VCaP (cell line): ENCODE measurements around the gene ERVFRD-1.
A peak's percentile ranks its signal among the peaks of the same experiment; 100 is the strongest.

Source experiments
- H3K27ac ChIP-seq: fragments of 450-650 bp; 2 replicates; pipeline ENCODE4 v1.5.1; 2017
- TF ChIP-seq, protein P1 (sequence below): fragments of 450-650 bp; conservative IDR thresholded peaks from 2 replicates; pipeline ENCODE4 v1.5.1; 2017; ENCODE audit warnings: mild to moderate bottlenecking, moderate library complexity

The ERVFRD-1 gene

DNA sequence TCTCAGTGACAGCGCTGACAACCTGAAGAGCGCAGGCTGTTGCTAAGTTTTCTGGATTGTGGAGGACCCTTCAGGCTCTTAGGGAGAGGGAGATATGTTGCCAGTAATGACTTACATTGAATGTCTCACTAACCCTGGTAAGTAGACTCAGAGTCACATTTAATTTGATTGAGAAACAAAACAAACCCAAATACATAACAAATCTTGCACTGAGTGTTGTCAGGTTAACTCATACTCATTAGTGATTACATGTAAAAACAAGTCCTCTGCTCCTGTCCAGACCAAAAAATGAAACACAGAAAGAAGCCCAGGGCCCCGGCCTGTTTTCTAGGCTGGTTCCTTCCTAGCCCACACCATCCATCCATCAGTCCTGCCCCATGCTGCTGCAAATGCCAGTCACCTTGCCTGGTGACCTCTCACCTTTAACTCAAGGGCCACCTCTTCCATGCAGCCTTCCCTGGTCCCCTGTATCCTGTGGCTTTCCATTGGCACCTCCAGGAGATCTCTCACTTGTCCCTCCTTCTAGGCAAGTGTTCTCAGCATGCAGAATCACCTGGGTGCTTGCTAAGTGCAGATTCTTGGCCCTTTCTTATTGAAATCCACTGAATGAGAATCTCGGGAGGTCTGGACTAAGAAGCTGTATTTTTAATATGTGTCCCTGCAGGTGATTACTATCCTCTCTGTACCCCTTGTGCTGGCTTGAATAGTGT, 34.7 kb upstream of the ERVFRD-1 start:
- TF ChIP-seq, protein P1, sequence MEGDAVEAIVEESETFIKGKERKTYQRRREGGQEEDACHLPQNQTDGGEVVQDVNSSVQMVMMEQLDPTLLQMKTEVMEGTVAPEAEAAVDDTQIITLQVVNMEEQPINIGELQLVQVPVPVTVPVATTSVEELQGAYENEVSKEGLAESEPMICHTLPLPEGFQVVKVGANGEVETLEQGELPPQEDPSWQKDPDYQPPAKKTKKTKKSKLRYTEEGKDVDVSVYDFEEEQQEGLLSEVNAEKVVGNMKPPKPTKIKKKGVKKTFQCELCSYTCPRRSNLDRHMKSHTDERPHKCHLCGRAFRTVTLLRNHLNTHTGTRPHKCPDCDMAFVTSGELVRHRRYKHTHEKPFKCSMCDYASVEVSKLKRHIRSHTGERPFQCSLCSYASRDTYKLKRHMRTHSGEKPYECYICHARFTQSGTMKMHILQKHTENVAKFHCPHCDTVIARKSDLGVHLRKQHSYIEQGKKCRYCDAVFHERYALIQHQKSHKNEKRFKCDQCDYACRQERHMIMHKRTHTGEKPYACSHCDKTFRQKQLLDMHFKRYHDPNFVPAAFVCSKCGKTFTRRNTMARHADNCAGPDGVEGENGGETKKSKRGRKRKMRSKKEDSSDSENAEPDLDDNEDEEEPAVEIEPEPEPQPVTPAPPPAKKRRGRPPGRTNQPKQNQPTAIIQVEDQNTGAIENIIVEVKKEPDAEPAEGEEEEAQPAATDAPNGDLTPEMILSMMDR = no peak

DNA sequence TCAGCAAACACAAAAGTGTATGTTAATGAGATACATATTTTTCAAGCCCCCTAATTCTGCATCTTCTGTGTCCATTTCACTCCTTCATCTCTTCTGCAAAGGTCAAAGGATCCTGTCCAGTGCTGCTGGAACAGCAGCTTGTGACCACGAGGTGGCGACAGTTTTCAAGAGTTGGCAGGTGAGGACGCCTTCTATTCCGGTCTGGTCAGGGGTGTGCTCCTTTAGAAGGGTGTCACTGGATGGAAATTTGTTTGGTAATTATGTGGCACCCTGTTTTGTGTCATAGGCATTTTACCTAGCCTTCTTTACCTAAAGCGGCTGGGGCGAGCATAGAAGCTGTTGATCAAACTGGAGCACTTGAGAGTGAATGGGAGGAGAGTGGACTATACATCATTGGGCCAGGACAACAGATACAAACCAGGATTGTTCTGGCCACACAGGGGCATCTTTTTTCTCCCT, 32.9 kb upstream of the ERVFRD-1 start:
- TF ChIP-seq, protein P1 = peak; percentile 100

More for the DNA sequence above, 34.7 kb upstream of the ERVFRD-1 start:
- no peak overlapping the region for H3K27ac ChIP-seq

DNA sequence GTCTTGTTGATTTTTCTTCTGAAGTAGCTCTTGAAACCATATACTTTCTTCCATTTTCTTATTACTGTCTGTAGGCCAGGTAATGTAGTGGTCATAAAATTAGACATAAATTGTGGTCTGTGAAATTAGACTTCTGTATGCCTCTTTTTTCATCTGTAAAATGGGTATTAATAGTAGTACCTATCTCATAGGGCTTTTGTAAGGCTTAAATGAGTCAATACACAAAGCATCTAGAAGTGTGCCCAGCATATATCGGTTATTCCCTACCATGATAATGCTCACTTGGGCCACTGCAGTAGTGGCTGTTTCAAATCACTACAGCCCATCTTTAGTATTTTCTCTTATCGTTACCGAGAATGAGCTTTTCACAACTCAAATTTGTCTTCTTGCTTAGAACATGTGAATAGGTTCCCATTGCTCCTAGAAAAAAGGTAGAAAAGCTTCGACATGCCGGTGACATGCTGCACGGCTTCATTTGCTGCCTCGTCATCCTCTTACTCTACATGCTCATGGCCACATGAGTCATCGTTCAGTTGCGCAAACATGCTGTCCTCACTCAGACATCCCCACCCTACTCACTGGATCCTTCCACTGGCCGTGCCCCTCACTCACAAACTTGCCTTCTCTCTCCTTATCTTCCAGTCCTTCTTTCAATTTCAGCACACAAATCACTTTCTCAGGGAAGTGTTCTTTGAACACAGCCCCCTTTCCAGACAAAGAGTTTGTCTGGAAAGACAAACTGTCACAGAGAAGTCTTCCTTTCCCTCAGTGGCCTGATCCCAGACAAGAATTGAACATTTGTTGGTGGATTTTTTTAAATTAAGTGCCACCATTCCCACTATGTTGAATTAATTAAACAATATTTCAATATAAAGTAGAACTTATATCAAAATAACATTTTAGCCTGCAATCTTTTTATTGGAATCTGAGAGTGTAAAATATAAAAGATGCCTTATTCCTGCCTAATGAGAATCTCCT, 32.2 kb upstream of the ERVFRD-1 start:
- no peak overlapping the region for H3K27ac ChIP-seq
- TF ChIP-seq, protein P1 = no peak

More for the DNA sequence above, 32.9 kb upstream of the ERVFRD-1 start:
- peak overlapping the region; percentile 1; the same call in 1 of the 2 replicates for H3K27ac ChIP-seq

DNA sequence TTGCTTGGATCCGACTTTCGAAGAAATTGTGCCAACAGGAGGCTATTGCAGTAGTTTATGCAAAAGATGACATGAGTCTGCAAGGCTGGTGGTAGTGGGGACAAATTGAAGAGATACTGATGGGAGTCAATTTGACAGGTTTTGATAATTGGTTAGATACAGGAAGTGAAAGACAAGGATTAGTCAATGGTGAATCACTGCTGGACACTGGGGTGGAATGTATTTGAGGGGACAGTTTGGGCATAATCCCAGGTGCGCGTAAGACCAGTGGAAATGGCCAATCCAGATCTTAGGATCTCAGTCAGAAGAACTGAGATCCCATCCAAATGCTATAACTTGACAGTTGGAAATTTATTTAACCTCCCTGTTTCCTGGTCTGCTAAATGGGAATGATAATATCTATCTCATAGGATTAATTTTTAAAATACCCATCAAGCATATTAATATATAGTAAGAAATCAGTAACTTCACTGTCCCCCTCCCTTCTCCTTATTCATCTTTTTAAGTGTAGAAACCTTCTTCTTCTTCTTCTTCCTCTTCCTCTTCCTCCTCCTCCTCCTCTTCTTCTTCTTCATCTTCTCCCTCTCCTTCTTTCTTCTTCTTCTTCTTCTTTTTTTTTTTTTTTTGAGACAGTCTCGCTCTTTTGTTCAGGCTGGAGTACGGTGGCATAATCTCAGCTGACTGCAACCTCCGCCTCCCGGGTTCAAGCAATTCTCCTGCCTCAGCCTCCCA, 30.9 kb upstream of the ERVFRD-1 start:
- TF ChIP-seq, protein P1 = no peak
- H3K27ac ChIP-seq = no peak overlapping the region

DNA sequence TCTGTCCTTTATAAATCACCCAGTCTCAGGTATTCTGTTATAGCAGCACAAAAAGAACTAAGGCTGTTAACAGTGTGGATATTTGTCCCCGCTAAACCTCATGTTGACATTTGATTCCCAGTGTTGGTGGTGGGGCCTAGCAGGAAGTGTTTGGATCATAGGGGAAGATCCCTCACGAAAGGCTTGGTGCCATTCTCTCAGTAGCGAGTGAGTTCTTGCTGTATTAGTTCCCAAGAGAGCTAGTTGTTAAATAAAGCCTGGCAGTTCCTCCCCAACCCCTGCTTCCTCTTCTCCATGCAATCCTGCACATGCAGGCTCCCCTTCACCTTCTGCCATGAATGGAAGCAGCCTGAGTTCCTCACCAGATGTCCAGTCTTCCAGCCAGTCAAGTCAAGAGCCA, 29.8 kb upstream of the ERVFRD-1 start:
- H3K27ac ChIP-seq = no peak overlapping the region
- TF ChIP-seq, protein P1 = no peak

DNA sequence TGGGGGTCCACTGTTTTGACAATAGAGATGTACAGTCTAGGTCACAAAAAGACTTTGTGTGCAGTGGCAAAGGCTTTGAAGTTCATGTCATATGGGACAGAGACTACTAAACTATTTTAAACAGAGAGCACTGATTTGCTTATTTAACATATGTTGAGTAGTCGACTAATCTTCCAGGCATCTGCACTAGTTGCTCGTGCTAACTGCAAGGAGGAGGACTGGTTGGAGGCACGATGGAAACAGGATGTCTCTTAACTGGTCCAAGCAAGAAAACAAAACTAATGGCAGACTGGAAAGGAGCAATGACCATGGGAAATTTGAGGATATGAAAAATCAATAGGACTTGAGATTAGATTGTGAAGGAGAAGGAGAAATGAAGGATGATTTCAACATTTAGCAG, 28.5 kb upstream of the ERVFRD-1 start:
- TF ChIP-seq, protein P1 = no peak
- no peak overlapping the region for H3K27ac ChIP-seq
